Loucy (cell line): ENCODE results near the gene PKP3.
"Not testable (repeated sequence)": the region's sequence is repeated elsewhere in the genome, so short reads cannot be mapped to it uniquely, and the experiment has no call there.

Experiments used
- H2AFZ ChIP-seq: fragments of 200-600 bp; sonication (generic); 2 replicates; pipeline ENCODE4 v1.6.0; 2016; ENCODE audit warnings: antibody characterized with exemption, mild to moderate bottlenecking, low read length, moderate library complexity
- H3F3A ChIP-seq: fragments of 200-600 bp; 2 replicates; pipeline ENCODE4 v1.6.0; 2016; ENCODE audit warnings: antibody characterized with exemption, low read depth, mild to moderate bottlenecking
- H3K27me3 ChIP-seq: fragments of 200-600 bp; sonication (generic); 2 replicates; pipeline ENCODE4 v1.6.1; 2014; ENCODE audit warnings: low read length, mild to moderate bottlenecking; ENCODE audit not compliant: insufficient read depth, poor library complexity, severe bottlenecking
- H3K36me3 ChIP-seq: fragments of 200-600 bp; sonication (generic); 2 replicates; pipeline ENCODE4 v1.6.1; 2016; ENCODE audit warnings: low read length; ENCODE audit not compliant: insufficient read depth
- H3K4me1 ChIP-seq: fragments of 200-600 bp; sonication (generic); 2 replicates; pipeline ENCODE4 v1.5.1; 2014; ENCODE audit warnings: low read length, mild to moderate bottlenecking; ENCODE audit not compliant: insufficient read depth, poor library complexity, severe bottlenecking
- H3K4me2 ChIP-seq: fragments of 200-600 bp; sonication (generic); 2 replicates; pipeline ENCODE4 v1.6.0; 2014; ENCODE audit warnings: antibody characterized with exemption, low read length, low read depth, mild to moderate bottlenecking; ENCODE audit not compliant: poor library complexity, severe bottlenecking
- H3K4me3 ChIP-seq: fragments of 200-600 bp; sonication (generic); 2 replicates; pipeline ENCODE4 v1.5.1; 2014; ENCODE audit warnings: low read length, mild to moderate bottlenecking, mixed read lengths; ENCODE audit not compliant: poor library complexity, severe bottlenecking
- H3K79me2 ChIP-seq: fragments of 200-600 bp; sonication (generic); 2 replicates; pipeline ENCODE4 v1.6.1; 2014; ENCODE audit warnings: low read length; ENCODE audit not compliant: insufficient read depth
- H3K9ac ChIP-seq: fragments of 200-600 bp; sonication (generic); 2 replicates; pipeline ENCODE4 v1.6.0; 2014; ENCODE audit warnings: mild to moderate bottlenecking, low read depth, low read length, moderate library complexity; ENCODE audit not compliant: poor library complexity, severe bottlenecking
- H3K9me2 ChIP-seq: fragments of 200-600 bp; sonication (generic); replicated peaks from 2 replicates; pipeline ENCODE4 v1.6.1; 2016; ENCODE audit warnings: low read depth, low read length, mixed read lengths
- H3K9me3 ChIP-seq: fragments of 200-600 bp; sonication (generic); 2 replicates; pipeline ENCODE4 v1.6.1; 2014; ENCODE audit warnings: mild to moderate bottlenecking, antibody characterized with exemption, low read length, low read depth; ENCODE audit not compliant: insufficient read depth
- H4K20me1 ChIP-seq: fragments of 200-600 bp; sonication (generic); 2 replicates; pipeline ENCODE4 v1.6.0; 2014; ENCODE audit warnings: antibody characterized with exemption, low read length, mild to moderate bottlenecking; ENCODE audit not compliant: insufficient read depth, poor library complexity, severe bottlenecking
- CTCF ChIP-seq: fragments of 200-600 bp; sonication (generic); conservative IDR thresholded peaks from 2 replicates; pipeline ENCODE4 v1.5.1; 2014; ENCODE audit warnings: mild to moderate bottlenecking, antibody characterized with exemption, low read length
- EZH2phosphoT487 ChIP-seq: fragments of 200-600 bp; IDR thresholded peaks from 2 replicates; pipeline ENCODE4 v1.6.1; 2018; ENCODE audit warnings: antibody characterized with exemption, mild to moderate bottlenecking, moderate library complexity, borderline replicate concordance

Gene PKP3

GRCh38 chr11:408154-409007 lies 14.4 kb downstream of the PKP3 start:
- Histone ChIP-seq H3F3A (no peaks in the 10 kb centered on the region; the same call in 1 of the 2 replicates), H3K36me3 (no peaks in the 10 kb centered on the region), H3K9me3 (no peaks in the 10 kb centered on the region), H3K79me2 (peaks cover 9% of the 10 kb centered on the region), H3K9me2 (no peaks in the 10 kb centered on the region), H3K4me2 (no peak overlapping the region), H4K20me1 (peaks cover 10% of the 10 kb centered on the region), H3K9ac (no peak overlapping the region), H3K4me3 (no peak overlapping the region), H3K4me1 (peaks cover 48% of the 10 kb centered on the region), H2AFZ (no peak overlapping the region), H3K27me3 (no peaks in the 10 kb centered on the region)
- no peak for TF ChIP-seq CTCF
- no peak for TF ChIP-seq EZH2phosphoT487

- H3K4me2 ChIP-seq: no peak overlapping the region
- H2AFZ ChIP-seq: no peak overlapping the region
- H4K20me1 ChIP-seq: peaks cover 10% of the 10 kb centered on the region
- H3K9ac ChIP-seq: no peak overlapping the region
- H3K9me2 ChIP-seq: no peaks in the 10 kb centered on the region
- H3K4me1 ChIP-seq: peaks cover 49% of the 10 kb centered on the region
- no peaks in the 10 kb centered on the region for H3K27me3 ChIP-seq
- no peaks in the 10 kb centered on the region; the same call in 1 of the 2 replicates for H3F3A ChIP-seq
- H3K79me2 ChIP-seq: peaks cover 16% of the 10 kb centered on the region
- H3K4me3 ChIP-seq: no peak overlapping the region
- H3K9me3 ChIP-seq: no peaks in the 10 kb centered on the region
- TF ChIP-seq EZH2phosphoT487 (no peak), CTCF (no peak)
- no peaks in the 10 kb centered on the region for H3K36me3 ChIP-seq
Observed at GRCh38 chr11:409008-409599, 15.1 kb downstream of the PKP3 start.

- Histone ChIP-seq H3K36me3 (no peaks in the 10 kb centered on the region), H2AFZ (no peak overlapping the region), H3K9me2 (no peaks in the 10 kb centered on the region), H4K20me1 (peaks cover 12% of the 10 kb centered on the region), H3F3A (no peaks in the 10 kb centered on the region; the same call in 1 of the 2 replicates), H3K9me3 (no peaks in the 10 kb centered on the region), H3K4me3 (no peak overlapping the region), H3K4me1 (peaks cover 54% of the 10 kb centered on the region), H3K4me2 (no peak overlapping the region), H3K27me3 (no peaks in the 10 kb centered on the region), H3K79me2 (peaks cover 22% of the 10 kb centered on the region), H3K9ac (no peak overlapping the region)
- TF ChIP-seq EZH2phosphoT487 (no peak), CTCF (peak; percentile 25)
Observed at GRCh38 chr11:409600-410483, 15.8 kb downstream of the PKP3 start.

- H3K9me3 ChIP-seq, H3K4me3 ChIP-seq, H2AFZ ChIP-seq, H3K27me3 ChIP-seq, H3K4me2 ChIP-seq, H3K9me2 ChIP-seq, H3K36me3 ChIP-seq, H3K9ac ChIP-seq, H3F3A ChIP-seq: not testable (repeated sequence)
- Histone ChIP-seq H3K4me1 (peaks cover 60% of the 10 kb centered on the region), H3K79me2 (peaks cover 22% of the 10 kb centered on the region), H4K20me1 (peaks cover 12% of the 10 kb centered on the region)
Observed at GRCh38 chr11:410711-411110, 16.7 kb downstream of the PKP3 start.

GRCh38 chr11:411520-411919 lies 17.5 kb downstream of the PKP3 start:
- H3K4me3 ChIP-seq, H3K9me2 ChIP-seq, H3K4me2 ChIP-seq, H3F3A ChIP-seq, H3K36me3 ChIP-seq, H3K9ac ChIP-seq, H3K9me3 ChIP-seq, H4K20me1 ChIP-seq, H2AFZ ChIP-seq, H3K27me3 ChIP-seq: not testable (repeated sequence)
- H3K4me1 ChIP-seq: peaks cover 60% of the 10 kb centered on the region
- peaks cover 22% of the 10 kb centered on the region for H3K79me2 ChIP-seq
